Activated naive CD4-positive, alpha-beta T cell treated with anti-CD3 and anti-CD28 coated beads, Interleukin-2, amount 50 U/mL, for 72 hours (primary cell): ENCODE results near the gene LBP. TPM values are rescaled to one million over a fixed set of nuclear protein-coding genes. Genes with fewer than 3 reads are reported as not detected.
A peak's percentile ranks its signal among the peaks of the same experiment; 100 is the strongest.
"Not testable (repeated sequence)": the region's sequence is repeated elsewhere in the genome, so short reads cannot be mapped to it uniquely, and the experiment has no call there.

Experiments used
- ATAC-seq, 2 donors: fragments of 150-1000 bp; cut with Tn5 transposase; 2 replicates each; pipeline ENCODE4 v1.10.0; 2021; ENCODE audit warnings: mild to moderate bottlenecking in 2 of 2, moderate library complexity in 2 of 2
- DNase-seq, 2 donors: peaks; one replicate each; pipeline ENCODE4 v3.0.0; 2021 to 2022; ENCODE audit warnings: low spot score in 2 of 2
- H3K27ac Mint-ChIP-seq, 2 donors: one replicate each; pipeline ENCODE4 v1.8.0; 2022; ENCODE audit warnings: mild to moderate bottlenecking in 2 of 2, mixed read lengths in 2 of 2
- H3K36me3 Mint-ChIP-seq, 2 donors: one replicate each; pipeline ENCODE4 v1.8.0; 2022; ENCODE audit warnings: mixed read lengths in 2 of 2
- H3K9me3 Mint-ChIP-seq, 2 donors: one replicate each; pipeline ENCODE4 v1.8.0; 2022; ENCODE audit warnings: mixed read lengths in 2 of 2
- total RNA-seq, 2 donors: library from RNA; stranded (reverse); gene quantifications; one replicate each; pipeline ENCODE4 v1.2.3, GENCODE V29; 2022

The LBP gene
- total RNA-seq, 2 donors from 2014 or later, result not detected

DNA sequence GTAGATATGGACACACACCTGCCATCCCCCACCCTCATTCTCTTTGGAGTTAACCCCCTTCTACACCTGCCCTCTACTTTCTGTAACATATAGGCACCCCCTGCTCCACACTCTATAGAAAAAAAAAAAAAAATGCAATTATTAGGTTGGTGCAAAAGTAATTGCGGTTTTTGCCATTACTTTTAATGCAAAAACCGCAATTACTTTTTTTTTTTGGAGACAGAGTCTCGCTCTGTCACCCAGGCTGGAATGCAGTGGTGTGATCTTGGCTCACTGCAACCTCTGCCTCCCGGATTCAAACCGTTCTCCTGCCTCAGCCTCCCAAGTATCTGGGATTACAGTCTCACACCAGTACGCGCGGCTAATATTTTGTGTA lies 6.8 kb upstream of the LBP start:
- Mint-ChIP-seq H3K36me3 (peaks cover 10 to 16% of the 10 kb centered on the region in 2 donors), H3K9me3 (peaks cover 7 to 14% of the 10 kb centered on the region in 2 donors)
- DNase-seq, ATAC-seq, H3K27ac Mint-ChIP-seq: not testable (repeated sequence)

DNA sequence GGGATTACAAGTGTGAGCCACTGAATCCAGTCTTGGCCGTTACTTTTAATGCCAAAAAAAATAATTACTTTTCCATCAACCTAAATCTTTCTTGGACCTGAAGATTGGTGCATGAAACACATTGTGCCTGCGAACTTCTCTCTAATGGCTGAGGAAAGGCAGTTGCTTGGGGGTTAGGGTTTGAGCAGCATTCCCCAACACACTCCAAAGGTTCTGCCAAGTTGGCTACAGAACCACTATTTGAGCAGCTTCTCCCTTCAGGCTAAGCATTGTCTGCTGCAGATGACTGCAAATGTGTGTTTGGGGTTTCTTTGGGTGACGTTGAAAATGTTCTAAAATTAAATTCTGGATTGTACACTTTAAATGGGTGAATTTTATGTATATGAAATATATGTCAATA lies 6.3 kb upstream of the LBP start:
- DNase-seq (no peak), ATAC-seq (no peak)
- Mint-ChIP-seq H3K36me3 (peaks cover 10 to 16% of the 10 kb centered on the region in 2 donors), H3K9me3 (peaks cover 7 to 14% of the 10 kb centered on the region in 2 donors), H3K27ac (no peak overlapping the region)

DNA sequence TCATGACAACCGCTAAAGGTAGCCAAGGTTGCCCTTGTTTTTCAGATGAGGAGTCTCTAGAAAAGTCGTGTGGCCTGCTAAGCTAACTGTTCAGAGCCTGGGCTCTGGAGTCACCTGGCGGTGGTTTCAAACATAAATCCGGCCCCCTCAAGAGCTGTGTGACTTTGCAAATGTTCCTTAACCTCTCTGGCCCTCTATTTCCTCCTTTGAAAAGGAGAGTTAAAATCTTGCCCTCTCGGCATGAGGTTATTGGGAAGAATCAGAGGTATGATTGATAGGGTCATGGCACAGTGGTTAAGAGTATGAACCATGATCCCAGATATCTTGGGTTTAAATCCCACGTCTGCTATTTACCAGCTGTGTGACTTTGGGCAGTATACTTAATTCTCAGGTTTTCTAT lies 5.6 kb upstream of the LBP start:
- no peak for ATAC-seq
- Mint-ChIP-seq H3K9me3 (peaks cover 7 to 14% of the 10 kb centered on the region in 2 donors), H3K36me3 (peaks cover 10 to 16% of the 10 kb centered on the region in 2 donors), H3K27ac (no peak overlapping the region)
- DNase-seq, result no peak

DNA sequence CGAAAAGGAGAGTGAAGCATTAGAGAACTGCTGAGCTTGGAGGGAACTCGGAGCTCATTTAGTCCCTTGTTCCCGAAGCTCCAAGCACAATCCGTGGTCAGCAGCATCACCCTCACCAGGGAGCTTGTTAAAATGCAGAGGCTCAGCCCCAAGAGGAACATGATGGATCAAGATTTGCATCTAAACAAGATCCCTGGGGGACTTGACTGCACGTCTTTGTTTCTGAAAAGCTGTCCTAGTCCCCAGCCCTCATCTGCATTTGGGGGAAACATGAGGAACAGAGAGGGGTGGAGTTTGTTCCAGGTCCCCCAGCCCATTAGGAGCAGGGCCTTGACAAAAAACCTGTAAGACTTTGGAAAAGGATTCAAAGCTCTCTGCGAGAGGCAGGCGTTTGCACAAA lies 4.1 kb upstream of the LBP start:
- no peak for DNase-seq
- peak overlapping the region in 1 of 2 donors; percentile 60 for H3K27ac Mint-ChIP-seq
- H3K9me3 Mint-ChIP-seq, result peaks cover 7 to 10% of the 10 kb centered on the region in 2 donors
- no peak for ATAC-seq
- peaks cover 10 to 12% of the 10 kb centered on the region in 2 donors for H3K36me3 Mint-ChIP-seq

DNA sequence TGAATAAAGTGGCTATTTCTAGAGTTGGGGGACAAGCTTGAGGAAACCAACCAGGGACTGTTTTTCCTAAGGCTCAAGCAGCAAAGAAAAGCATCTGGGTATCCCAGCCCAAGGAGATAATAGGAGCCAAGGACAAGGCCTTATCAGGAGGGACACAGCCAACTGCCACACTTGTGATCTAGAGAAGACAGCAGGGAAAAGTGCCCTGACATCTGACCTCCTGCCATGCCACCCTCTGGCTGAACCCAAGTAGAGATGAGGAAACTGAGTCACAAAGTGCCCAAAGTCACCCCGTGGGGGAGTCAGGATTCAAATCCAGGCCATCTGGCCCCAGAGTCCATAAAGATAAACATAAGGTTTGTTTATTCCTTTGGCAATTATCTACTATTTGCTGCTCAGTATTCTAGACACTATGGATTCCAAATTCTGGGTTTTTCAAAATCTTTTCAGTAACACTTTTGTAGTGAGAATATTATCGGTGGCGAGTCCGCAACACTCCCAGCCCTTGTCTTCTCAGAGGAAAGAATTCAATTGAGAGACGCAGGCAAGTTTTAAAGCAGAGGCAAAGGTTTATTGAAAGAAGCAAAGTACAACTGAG lies 3.5 kb upstream of the LBP start:
- Mint-ChIP-seq H3K36me3 (peaks cover 6% of the 10 kb centered on the region in 2 donors), H3K27ac (no peak overlapping the region), H3K9me3 (peaks cover 5% of the 10 kb centered on the region in 2 donors)
- DNase-seq (no peak), ATAC-seq (no peak)

DNA sequence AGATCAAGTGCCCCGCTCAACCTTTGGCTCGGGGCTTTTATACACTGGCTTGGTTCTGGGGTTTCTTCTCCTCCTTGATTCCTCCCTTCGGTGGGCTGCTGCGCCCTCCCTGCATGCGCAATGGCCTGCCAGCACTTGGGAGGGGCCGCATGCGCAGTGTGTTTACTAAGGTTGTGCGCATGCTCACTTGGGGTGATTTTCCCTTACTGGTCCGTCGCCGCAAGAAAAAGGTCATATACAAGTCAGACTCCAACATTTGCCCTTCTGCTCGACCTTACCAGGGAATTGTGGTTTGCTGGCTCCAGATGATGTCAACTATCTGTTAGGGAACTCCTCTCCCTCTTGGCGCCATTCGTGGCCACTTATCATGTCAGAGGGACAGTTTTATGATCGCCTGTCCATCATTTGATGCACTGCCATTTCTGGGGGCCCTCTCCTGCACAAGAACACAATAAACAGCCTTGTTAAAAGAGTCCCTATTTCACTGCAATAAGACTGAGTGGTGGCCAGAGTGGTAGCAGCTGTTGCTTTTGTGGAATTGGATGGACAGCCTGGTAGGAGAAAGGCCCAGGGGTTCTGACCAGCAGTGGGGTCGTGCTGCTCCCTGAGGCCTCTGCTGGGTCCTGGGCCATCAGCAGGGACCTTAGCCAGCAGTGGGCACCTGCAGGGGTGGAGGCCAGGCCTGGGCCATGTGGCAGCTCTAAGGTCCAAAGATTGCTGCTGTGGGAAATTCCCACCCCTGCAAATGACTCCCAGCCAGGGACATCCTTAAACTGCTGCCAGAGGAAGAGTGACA lies 2.8 kb upstream of the LBP start:
- no peaks in the 10 kb centered on the region for H3K9me3 Mint-ChIP-seq
- H3K27ac Mint-ChIP-seq, result no peak overlapping the region
- DNase-seq, result no peak
- ATAC-seq, result no peak
- H3K36me3 Mint-ChIP-seq, result no peaks in the 10 kb centered on the region

DNA sequence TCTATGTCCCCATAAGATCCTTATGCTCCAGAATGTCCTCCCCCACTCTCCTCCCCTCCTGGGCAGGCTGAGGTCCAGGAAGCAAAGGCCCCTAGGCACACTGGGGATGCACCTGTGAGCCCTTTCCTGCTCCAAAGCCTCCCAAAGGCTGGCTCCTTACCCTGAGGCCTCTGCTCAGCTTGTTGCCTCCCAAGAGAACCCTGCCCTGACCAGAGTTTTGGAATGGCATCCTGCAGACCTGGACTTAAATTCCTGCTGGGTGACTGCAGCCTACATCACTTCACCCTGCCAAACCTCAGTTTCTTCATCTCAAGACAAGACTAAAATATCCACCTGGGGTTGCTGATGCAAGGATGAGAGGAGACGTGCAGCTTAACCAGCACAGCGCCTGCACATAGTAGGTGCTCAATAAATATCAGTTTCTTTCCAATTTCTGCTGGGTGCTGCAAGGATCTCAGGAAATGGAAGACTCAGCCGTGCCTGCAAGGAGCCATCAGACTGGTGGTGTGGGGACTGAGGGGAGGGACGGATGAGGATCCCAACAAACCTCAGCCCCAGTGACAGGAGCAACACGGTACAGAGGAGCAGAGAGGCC lies 2.1 kb upstream of the LBP start:
- no peak for DNase-seq

DNA sequence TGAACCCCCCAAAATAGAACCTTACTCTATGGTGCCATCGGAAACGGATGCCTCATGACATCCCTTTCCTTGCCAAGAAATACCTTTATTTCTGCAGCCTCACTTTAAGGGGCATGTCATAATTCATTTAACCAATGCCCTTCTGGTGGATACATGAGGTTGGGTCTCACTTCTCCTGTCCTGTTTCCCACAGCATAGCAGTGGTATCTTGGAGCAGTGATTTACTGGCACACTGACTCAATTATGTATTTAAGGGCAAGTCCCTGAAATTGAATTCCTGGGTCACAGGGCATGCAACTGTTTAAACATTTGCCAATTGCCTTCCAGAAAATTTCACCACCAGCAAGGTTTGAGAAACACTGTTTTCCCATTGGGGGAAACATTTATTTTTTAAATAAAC lies 639 bp upstream of the LBP start:
- no peak overlapping the region for H3K27ac Mint-ChIP-seq
- no peaks in the 10 kb centered on the region for H3K9me3 Mint-ChIP-seq
- H3K36me3 Mint-ChIP-seq, result no peaks in the 10 kb centered on the region
- DNase-seq, result no peak
- ATAC-seq, result no peak

More for the DNA sequence above, 2.1 kb upstream of the LBP start:
- no peak for ATAC-seq
- no peaks in the 10 kb centered on the region for H3K9me3 Mint-ChIP-seq
- H3K27ac Mint-ChIP-seq, result no peak overlapping the region
- H3K36me3 Mint-ChIP-seq, result no peaks in the 10 kb centered on the region

DNA sequence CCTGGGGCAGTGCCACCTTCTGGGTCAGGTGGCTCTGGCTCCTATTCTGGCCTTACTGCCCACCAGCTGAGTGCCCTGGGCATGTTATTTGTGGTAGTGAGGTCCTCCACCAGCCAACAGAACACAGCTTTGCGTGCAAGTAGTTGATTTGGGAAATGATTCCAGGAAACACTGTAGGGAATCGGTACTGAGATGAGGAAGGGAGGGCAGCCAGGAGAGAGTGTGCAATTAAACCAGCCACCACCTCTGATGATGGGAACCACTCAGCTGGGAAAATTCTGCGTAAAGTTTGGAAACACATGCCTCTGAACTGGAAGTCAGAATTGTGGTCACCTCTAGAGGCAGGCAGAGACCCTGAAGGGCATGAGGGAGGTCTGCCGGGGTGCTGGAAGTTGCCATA lies 459 bp downstream of the LBP start:
- DNase-seq, result no peak
- H3K27ac Mint-ChIP-seq, result no peak overlapping the region
- H3K36me3 Mint-ChIP-seq, result no peaks in the 10 kb centered on the region
- ATAC-seq, result no peak
- H3K9me3 Mint-ChIP-seq, result no peaks in the 10 kb centered on the region

DNA sequence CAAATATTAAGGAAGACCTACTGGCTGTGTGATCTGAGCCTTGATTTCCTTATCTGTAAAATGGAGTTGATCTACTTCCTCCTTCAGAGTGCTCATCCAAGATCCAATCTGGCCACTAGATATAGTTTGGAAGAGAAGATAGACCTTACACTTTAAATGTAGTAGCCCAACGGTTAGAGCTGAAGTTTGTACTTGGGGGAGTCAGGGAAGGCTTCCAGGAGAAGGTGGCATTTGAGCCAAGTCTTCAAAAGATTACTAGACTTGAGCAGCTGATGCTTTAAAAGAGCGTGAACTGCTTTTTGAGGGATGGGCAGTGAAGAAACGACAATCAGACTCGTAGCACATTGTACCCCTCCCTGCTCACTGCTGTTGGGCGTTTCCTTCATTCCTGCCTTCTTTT lies 3.6 kb downstream of the LBP start:
- H3K9me3 Mint-ChIP-seq, result no peaks in the 10 kb centered on the region
- H3K27ac Mint-ChIP-seq, result no peak overlapping the region
- no peak for DNase-seq
- no peak for ATAC-seq
- H3K36me3 Mint-ChIP-seq, result no peaks in the 10 kb centered on the region

DNA sequence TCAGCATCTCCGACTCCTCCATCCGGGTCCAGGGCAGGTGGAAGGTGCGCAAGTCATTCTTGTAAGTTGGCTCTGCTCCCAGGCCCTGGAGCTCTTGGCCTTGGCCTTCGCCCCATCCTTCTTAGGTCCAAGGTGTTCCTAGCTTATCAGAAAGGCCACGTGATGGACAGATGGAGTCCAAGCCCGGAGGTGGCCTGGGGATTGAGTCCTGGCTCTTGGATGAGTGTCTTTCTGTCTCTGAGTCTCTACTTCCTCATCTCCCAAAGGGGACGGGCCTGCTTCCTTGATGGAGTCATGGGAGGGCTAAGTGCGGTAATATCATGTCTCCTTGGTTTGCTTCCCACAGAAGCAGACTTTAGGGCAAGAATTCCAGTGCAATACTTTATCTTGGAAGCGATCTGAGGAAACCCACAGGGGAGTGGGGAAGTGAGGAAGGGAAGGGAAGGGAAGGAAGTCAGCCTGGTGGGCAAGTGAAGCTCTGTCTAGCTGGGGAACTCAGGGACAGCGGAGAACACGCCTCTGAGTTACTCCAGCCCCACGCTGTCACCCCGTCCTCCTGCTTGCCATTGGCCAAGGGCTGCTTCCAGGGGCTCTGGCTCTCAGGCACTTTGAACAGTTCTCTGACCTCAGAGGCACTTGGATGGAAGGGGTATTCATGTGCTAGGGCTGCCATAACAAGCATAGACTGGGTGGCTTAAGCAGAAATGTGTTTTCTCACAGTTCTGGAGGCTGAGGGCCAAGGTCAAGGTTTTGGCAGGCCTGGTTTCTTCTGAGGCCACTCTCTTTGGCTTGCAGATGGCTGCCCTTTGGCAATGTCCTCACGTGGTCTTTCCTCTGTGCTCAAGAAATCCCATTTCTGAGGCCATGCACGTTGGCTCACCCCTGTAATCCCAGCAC lies 4.8 kb downstream of the LBP start:
- DNase-seq (no peak), ATAC-seq (no peak)
- H3K9me3 Mint-ChIP-seq, result no peaks in the 10 kb centered on the region
- no peak overlapping the region for H3K27ac Mint-ChIP-seq
- H3K36me3 Mint-ChIP-seq, result no peaks in the 10 kb centered on the region

DNA sequence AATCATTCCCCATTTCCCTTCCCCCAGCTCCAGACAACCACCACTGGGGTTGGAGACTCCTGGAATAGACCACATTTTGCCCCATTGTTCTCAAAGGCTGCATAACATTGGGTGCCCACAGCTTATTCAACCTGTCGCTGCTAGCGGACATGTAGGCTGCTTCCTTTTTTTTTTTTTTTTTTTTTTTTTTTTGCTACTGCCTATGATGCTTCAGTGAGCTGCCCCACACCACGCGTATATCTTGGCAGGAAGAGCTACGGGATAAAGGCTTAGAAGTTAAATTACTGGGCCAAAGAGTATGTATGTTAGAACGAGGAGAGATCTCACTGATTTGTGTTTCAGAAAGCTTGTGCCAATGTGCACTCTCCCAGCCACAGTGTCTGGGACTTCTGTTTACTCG lies 7.0 kb downstream of the LBP start:
- Mint-ChIP-seq H3K9me3 (no peaks in the 10 kb centered on the region), H3K27ac (no peak overlapping the region), H3K36me3 (no peaks in the 10 kb centered on the region)
- ATAC-seq (no peak), DNase-seq (no peak)

DNA sequence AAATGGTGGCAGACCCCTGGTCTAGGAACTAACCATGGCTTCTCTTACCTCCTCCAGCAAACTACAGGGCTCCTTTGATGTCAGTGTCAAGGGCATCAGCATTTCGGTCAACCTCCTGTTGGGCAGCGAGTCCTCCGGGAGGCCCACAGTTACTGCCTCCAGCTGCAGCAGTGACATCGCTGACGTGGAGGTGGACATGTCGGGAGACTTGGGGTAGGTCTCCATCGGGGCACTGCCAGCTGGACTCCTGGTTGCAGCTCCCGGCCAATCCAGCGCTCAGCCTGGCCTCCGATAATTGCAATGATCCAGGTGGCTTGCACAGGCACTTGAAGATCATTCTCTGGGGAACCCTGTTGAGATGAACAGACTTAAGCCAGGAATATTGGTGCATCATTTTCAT lies 7.9 kb downstream of the LBP start:
- DNase-seq, result no peak
- Mint-ChIP-seq H3K27ac (no peak overlapping the region), H3K36me3 (no peaks in the 10 kb centered on the region), H3K9me3 (no peaks in the 10 kb centered on the region)
- no peak for ATAC-seq

DNA sequence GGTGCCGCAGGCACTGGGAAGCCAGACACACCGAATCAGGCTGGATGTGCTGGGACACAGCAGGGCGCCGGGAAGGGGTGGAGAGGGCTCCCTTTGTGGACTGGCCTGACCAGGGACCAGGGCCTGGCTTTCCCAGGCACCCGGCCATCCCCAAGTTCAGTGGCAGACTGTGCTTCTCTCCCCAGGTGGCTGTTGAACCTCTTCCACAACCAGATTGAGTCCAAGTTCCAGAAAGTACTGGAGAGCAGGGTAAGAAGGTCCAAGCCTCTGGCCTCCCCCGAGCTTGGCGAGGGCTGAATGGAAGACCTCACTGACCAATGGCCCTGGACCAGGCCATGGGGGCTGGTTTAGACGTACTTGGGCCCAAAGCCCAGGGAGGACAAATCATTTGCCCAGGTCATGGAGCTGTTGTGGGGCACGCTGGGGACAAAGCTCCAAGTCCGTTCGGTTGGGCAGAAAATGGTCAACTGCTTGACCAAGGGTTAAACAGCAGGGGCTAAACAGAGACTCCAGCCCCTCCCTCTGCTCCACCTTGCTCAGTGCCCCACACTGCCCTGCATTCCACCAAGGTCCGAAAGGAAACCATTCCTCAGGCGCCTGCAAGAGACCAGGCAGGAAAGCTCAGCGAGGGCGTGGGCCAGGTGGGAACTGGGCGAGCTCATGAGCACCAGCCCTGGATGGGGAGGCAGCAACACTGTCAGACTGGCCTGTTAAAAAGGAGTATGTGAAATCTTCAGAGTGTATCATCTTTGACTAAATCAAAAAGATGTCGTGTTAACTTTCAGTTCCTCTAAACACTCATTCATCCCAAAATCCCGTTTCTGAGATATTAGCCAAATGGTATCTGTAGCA lies 9.1 kb downstream of the LBP start:
- Mint-ChIP-seq H3K36me3 (no peaks in the 10 kb centered on the region), H3K9me3 (no peaks in the 10 kb centered on the region), H3K27ac (no peak overlapping the region)
- DNase-seq (no peak), ATAC-seq (no peak)

DNA sequence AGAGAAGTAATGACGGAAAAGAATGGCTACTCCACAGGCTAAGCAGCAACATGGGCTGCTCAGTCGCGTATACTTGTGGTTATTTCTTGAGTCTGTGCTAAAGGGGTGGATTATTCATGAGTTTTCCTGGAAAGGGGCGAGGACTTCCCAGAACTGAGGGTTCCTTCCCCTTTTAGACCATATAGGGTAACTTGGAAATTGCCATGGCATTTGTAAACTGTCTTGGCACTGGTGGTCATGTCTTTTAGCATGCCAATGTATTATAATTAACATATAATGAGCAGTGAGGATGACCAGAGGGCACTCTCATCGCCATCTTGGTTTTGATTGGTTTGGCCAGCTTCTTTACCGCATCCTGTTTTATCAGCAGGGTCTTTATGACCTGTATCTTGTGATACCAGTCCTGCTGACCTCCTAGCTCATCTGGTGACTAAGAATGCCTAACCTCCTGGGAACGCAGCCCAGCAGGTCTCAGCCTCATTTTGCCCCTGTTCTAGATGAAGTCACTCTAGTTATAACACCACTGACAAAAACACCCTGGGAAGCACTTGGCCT lies 11.4 kb downstream of the LBP start:
- H3K9me3 Mint-ChIP-seq, result no peaks in the 10 kb centered on the region
- ATAC-seq (no peak), DNase-seq (no peak)
- no peaks in the 10 kb centered on the region for H3K36me3 Mint-ChIP-seq
- H3K27ac Mint-ChIP-seq, result no peak overlapping the region

DNA sequence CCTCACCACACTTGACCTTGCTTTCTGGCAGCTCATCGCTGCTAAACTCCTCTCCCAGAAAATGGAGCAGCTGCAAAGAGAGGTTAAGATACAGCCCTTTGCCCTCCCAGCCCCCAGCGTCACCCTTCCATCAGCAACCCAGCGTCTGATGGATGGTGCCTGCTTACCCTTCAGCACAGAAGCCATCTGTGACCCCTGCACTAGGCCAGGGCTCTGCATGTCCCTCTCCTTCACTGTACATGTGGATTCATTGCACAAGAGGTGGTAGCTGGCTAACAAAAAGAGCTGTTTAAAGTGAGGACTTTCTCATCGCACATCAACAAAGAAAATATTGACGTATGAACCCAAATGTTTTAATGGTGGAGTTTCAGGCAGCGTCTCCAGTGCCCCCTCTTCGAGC lies 12.3 kb downstream of the LBP start:
- Mint-ChIP-seq H3K9me3 (no peaks in the 10 kb centered on the region), H3K36me3 (no peaks in the 10 kb centered on the region), H3K27ac (no peak overlapping the region)
- no peak for ATAC-seq
- DNase-seq, result no peak
